ENCODE measurements around the gene PWWP2A.

- TF ChIP-seq POLR2A (IDR thresholded peaks at IDR 0.05), result no peak
- TF ChIP-seq CTCF (IDR thresholded peaks at IDR 0.05), result no peak
These were observed 33.0 kb upstream of the PWWP2A start for GRCh38 chr5:160152287-160152686.

Measured in ovary (tissue), 3 donors.